ENCODE data around the gene FBLN1. TPM values are rescaled to one million over a fixed set of nuclear protein-coding genes. Genes with fewer than 3 reads are reported as not detected.

FBLN1 gene
- total RNA-seq, 2 donors from 2014 or later = 587 to 972 TPM

DNA sequence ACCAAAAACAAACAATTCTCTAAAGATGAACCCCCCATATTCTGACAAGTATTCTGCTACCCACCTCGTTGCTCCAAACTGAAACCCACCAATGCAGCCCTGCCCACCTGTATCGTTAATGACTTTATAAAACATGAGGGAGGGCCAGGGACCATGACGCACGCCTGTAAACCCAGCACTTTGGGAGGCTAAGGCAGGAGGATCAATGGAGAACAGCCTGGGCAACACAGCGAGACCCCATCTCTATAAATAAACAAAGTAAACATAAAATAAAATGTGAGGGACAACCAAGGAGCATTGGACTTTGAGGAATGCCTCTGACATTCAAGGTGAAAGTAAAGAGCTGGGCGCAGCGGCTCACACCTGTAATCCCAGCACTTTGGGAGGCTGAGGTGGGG lies 129.2 kb downstream of the FBLN1 start:
- H3K9me3 ChIP-seq = no peaks in the 10 kb centered on the region

DNA sequence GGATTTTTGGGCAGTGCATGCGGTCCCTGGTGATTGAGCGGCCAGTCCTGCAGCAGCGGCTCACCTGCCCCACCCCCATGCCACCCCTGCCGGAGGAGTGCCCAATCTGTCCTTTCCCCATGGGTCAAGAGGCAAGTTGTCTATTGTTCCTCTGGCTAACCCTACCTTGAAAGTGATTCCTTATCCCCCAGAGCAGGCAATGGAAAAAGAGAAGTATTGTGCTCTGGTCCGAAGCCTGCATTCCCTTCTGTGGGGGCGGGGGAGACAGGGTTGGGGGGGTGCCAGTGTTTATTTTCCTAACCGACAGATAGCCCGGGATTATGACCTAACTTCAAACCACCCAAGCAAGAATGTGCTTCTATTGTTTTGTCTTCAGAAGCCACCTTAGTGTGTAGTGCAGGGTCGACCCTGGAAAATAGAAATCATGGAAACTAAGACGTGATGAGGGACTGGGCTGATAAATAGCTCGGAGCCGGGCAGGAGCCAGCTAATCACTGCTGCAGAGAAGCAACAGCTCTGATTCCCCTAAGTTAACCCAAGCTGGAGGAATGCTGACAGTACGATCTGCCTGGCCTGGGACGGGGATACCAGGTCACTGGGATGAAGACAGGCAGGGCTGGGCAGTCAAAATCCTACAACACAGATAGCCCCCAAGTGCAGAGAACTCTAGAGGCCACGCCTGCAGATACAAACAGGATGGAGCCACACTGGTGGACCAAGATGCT lies 130.3 kb downstream of the FBLN1 start:
- DNase-seq (ENCODE audit: low spot score) = no peak
- no peak for TF ChIP-seq CTCF (IDR thresholded peaks at IDR 0.05)
- no peaks in the 10 kb centered on the region for H3K4me1 ChIP-seq (ENCODE audit: control insufficient read depth in 1 of 2, low read depth in 2 of 2)
- no peaks in the 10 kb centered on the region for H3K36me3 ChIP-seq
- H3K27me3 ChIP-seq (replicated peaks; ENCODE audit: insufficient read depth) = no peaks in the 10 kb centered on the region
- no peaks in the 10 kb centered on the region for H3K9me3 ChIP-seq
- no peak overlapping the region for H3K27ac ChIP-seq
- no peak for ATAC-seq (ENCODE audit: insufficient number of reproducible peaks, low FRiP score, low read depth)
- H3K4me3 ChIP-seq = peak overlapping the region; percentile 10

More for the DNA sequence above, 129.2 kb downstream of the FBLN1 start:
- no peak for TF ChIP-seq CTCF (IDR thresholded peaks at IDR 0.05)
- no peaks in the 10 kb centered on the region for H3K27me3 ChIP-seq (replicated peaks; ENCODE audit: insufficient read depth)
- DNase-seq (ENCODE audit: low spot score) (no peak), ATAC-seq (ENCODE audit: insufficient number of reproducible peaks, low FRiP score, low read depth) (no peak)
- H3K27ac ChIP-seq = no peak overlapping the region
- H3K36me3 ChIP-seq = no peaks in the 10 kb centered on the region
- H3K4me3 ChIP-seq = no peak overlapping the region
- H3K4me1 ChIP-seq (ENCODE audit: control insufficient read depth in 1 of 2, low read depth in 2 of 2) = no peaks in the 10 kb centered on the region

DNA sequence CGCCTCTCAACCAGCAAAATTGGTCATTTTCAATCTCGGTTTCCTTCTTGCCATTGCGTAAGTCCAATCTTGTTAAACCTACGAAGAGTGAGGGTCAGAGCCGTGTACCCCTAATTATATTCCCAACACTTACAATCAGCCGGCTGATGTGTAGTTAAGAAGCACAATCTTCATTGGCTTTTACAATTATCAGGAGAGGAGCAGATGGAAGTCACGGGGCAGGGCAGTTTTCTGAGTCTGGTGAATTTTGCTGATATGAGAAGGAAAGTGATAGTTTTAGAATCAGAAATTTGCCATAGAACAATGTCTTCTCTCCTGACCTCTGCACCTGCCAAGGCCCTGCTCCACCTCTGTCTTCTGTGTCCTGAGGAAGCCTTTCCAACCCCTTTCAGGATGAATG lies 134.0 kb downstream of the FBLN1 start:
- H3K9me3 ChIP-seq = no peaks in the 10 kb centered on the region
- no peaks in the 10 kb centered on the region for H3K4me1 ChIP-seq (ENCODE audit: control insufficient read depth in 1 of 2, low read depth in 2 of 2)
- no peak overlapping the region for H3K4me3 ChIP-seq
- no peak overlapping the region for H3K27ac ChIP-seq
- ATAC-seq (ENCODE audit: insufficient number of reproducible peaks, low FRiP score, low read depth) (no peak), DNase-seq (ENCODE audit: low spot score) (no peak)
- H3K27me3 ChIP-seq (replicated peaks; ENCODE audit: insufficient read depth) = no peaks in the 10 kb centered on the region
- no peaks in the 10 kb centered on the region for H3K36me3 ChIP-seq
- TF ChIP-seq CTCF (IDR thresholded peaks at IDR 0.05) = no peak

GRCh38 chr22:45638197-45638596 lies 135.5 kb downstream of the FBLN1 start:
- no peaks in the 10 kb centered on the region for H3K27me3 ChIP-seq (replicated peaks; ENCODE audit: insufficient read depth)

More at GRCh38 chr22:45638197-45638596, 135.5 kb downstream of the FBLN1 start:
- DNase-seq (ENCODE audit: low spot score) (no peak), ATAC-seq (ENCODE audit: insufficient number of reproducible peaks, low FRiP score, low read depth) (no peak)
- TF ChIP-seq CTCF (IDR thresholded peaks at IDR 0.05) = no peak
- no peak overlapping the region for H3K27ac ChIP-seq
- no peaks in the 10 kb centered on the region for H3K4me1 ChIP-seq (ENCODE audit: control insufficient read depth in 1 of 2, low read depth in 2 of 2)
- no peak overlapping the region for H3K4me3 ChIP-seq
- no peaks in the 10 kb centered on the region for H3K9me3 ChIP-seq
- H3K36me3 ChIP-seq = no peaks in the 10 kb centered on the region
